Mucosa of descending colon (tissue), 3 donors: ENCODE results near the gene FSTL4. TPM values are rescaled to one million over a fixed set of nuclear protein-coding genes. Genes with fewer than 3 reads are reported as not detected.
A peak's percentile ranks its signal among the peaks of the same experiment; 100 is the strongest.

Experiments
- ATAC-seq: fragments of 200-7000 bp; cut with Tn5 transposase; one replicate; pipeline ENCODE4 v1.9.1; 2020; ENCODE audit warnings: mild to moderate bottlenecking, moderate library complexity
- DNase-seq, 3 donors: peaks; one replicate each; pipeline ENCODE4 v3.0.0-alpha.2; 2020
- H3K36me3 ChIP-seq: fragments of 200-600 bp; one replicate; pipeline ENCODE4 v1.8.0; 2021; ENCODE audit warnings: low read depth, mild to moderate bottlenecking
- H3K4me1 ChIP-seq: fragments of 200-600 bp; one replicate; pipeline ENCODE4 v1.8.0; 2021; ENCODE audit warnings: low read depth, mild to moderate bottlenecking
- H3K4me3 ChIP-seq: fragments of 200-600 bp; one replicate; pipeline ENCODE4 v1.8.0; 2021; ENCODE audit warnings: mild to moderate bottlenecking
- H3K9me3 ChIP-seq: fragments of 200-600 bp; one replicate; pipeline ENCODE4 v1.8.0; 2021; ENCODE audit warnings: mild to moderate bottlenecking
- CTCF ChIP-seq: fragments of 200-600 bp; IDR thresholded peaks from one replicate; pipeline ENCODE4 v1.8.0; 2022; ENCODE audit warnings: antibody characterized with exemption, mild to moderate bottlenecking
- intact Hi-C, 2 donors: fragments of 100-400 bp; cut with DNase I in 1 of 2; cut with micrococcal nuclease in 1 of 2; formaldehyde crosslinking; loops; one replicate each; pipeline versions ENCODE4 v1.11.0 to v1.11.1; 2022; cut with DNase I, micrococcal nuclease
- total RNA-seq, 3 donors: library from RNA; stranded (reverse); fragmentation: NEBNext Ultra II Directional in 2 of 3; extraction: Animal tissue kit (Norgen Biotek cat#: 25700) in 2 of 3; gene quantifications; one replicate each; pipeline versions ENCODE4 v1.2.1 to v1.2.4, GENCODE V29; 2021 to 2023
- donor health status: DM: no; HTN: no; CAD: no; lungs with moderate emphysema.
- donor health status: DM: no; HTN: no; CAD: no.
- donor health status: DM: no; HTN: yes; CAD: no.

The FSTL4 gene
- total RNA-seq, 3 donors from 2014 or later = 0.29 to 0.77 (median 0.57) TPM

- H3K9me3 ChIP-seq = no peaks in the 10 kb centered on the region
- intact Hi-C loops = no loop called here
- peak; percentile 72 for ATAC-seq
- H3K4me3 ChIP-seq = no peak overlapping the region
- no peak for DNase-seq
- no peaks in the 10 kb centered on the region for H3K4me1 ChIP-seq
- no peaks in the 10 kb centered on the region for H3K36me3 ChIP-seq
- no peak for TF ChIP-seq CTCF
Observed at GRCh38 chr5:133347039-133347438, 265.3 kb downstream of the FSTL4 start.

GRCh38 chr5:133344266-133344665 lies 268.1 kb downstream of the FSTL4 start:
- Histone ChIP-seq H3K4me1 (peaks cover 7% of the 10 kb centered on the region), H3K9me3 (no peaks in the 10 kb centered on the region), H3K4me3 (no peak overlapping the region), H3K36me3 (no peaks in the 10 kb centered on the region)
- DNase-seq (no peak), ATAC-seq (no peak)
- intact Hi-C loops = no loop called here
- TF ChIP-seq CTCF = no peak

- DNase-seq (no peak), ATAC-seq (no peak)
- H3K4me3 ChIP-seq = no peak overlapping the region
- no peaks in the 10 kb centered on the region for H3K9me3 ChIP-seq
- H3K4me1 ChIP-seq = peaks cover 7% of the 10 kb centered on the region
- intact Hi-C loops = no loop called here
- H3K36me3 ChIP-seq = no peaks in the 10 kb centered on the region
- no peak for TF ChIP-seq CTCF
Observed at GRCh38 chr5:133343196-133343595, 269.1 kb downstream of the FSTL4 start.

- no peak for TF ChIP-seq CTCF
- no peak for DNase-seq
Observed at GRCh38 chr5:133341915-133342710, 270.2 kb downstream of the FSTL4 start.

GRCh38 chr5:133341296-133341695 lies 271.0 kb downstream of the FSTL4 start:
- Histone ChIP-seq H3K9me3 (no peaks in the 10 kb centered on the region), H3K4me3 (no peak overlapping the region), H3K36me3 (no peaks in the 10 kb centered on the region), H3K4me1 (peaks cover 7% of the 10 kb centered on the region)
- ATAC-seq (no peak), DNase-seq (no peak)
- intact Hi-C loops = no loop called here
- no peak for TF ChIP-seq CTCF

More at GRCh38 chr5:133341915-133342710, 270.2 kb downstream of the FSTL4 start:
- Histone ChIP-seq H3K4me1 (peaks cover 7% of the 10 kb centered on the region), H3K4me3 (no peak overlapping the region), H3K36me3 (no peaks in the 10 kb centered on the region), H3K9me3 (no peaks in the 10 kb centered on the region)
- intact Hi-C loops = no loop called here
- no peak for ATAC-seq
